HG03097 (cell line): ENCODE measurements around the gene C8B.

Experiments used
- ATAC-seq: cut with Tn5 transposase; IDR thresholded peaks from one replicate; pipeline ENCODE4 v1.9.1; 2021; ENCODE audit not compliant: unreplicated experiment, low FRiP score

C8B gene

GRCh38 chr1:56973923-56974742 lies 8.3 kb upstream of the C8B start:
- no peak for ATAC-seq

DNA sequence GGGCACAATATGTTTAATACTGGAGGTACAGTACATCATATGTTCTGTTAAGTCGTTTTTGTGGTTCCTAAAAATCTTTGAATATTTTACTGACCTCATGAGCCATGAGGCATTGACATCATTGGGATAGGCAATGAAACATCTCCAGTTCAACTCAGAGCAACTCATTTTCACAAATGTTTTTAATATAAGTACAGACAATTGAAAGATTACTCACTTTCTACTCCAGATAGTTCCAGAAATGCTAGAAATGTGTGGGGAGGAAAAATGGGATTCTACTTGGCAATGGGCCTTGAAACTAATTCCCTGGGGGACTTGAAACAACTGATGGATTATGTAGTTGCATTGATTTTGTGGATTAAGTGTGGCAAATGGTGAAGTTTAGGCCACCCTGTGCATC lies 7.2 kb upstream of the C8B start:
- no peak for ATAC-seq

DNA sequence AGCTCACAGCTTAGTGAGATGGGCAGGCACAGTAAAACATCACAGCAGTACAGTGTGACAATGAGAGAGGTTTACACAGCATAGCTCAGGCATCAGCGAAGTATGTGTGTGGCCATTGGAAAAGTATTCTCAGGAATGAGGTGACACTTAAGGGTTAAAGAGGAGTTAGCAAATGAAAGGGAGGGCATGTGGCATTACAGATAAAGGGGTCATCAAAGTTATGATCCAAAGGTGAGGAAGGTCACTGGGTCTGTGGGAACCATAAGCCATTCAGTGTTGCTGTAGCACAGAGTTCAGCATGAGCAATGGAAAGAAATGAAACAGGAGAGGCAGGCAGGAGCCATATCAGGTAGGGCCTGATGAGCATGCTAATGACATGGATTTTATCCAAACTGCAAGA lies 4.5 kb upstream of the C8B start:
- ATAC-seq = no peak

DNA sequence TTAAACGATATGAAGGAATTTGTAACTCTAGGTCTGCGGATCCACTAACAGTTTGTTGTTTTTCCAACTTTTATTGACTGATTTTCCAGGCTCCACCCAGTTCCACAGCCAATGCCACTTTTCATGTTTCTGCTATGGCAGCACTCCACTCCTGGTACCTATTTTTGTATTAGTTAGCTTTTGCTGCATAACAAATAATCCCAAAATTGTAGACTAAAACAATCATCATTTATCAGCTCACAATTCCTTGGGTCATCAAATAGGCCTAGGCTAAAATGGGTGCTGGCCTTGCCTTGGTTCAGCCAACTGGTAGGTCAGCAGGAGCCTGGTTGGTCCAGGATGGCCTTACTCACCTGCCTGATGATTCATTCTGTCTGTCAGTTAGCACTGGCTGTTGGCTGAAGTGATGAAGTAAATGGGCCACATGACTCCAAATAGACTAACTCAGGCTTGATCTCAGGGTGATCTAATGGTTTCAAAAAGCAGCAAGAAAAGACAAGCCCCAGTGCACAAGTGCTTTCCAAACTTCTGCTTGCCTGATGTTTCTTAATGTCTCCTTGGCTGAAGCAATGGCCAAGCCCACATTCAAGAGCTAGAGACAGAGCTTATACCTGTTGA lies 3.2 kb upstream of the C8B start:
- ATAC-seq = no peak

GRCh38 chr1:56967900-56968832 lies 2.4 kb upstream of the C8B start:
- ATAC-seq = no peak

DNA sequence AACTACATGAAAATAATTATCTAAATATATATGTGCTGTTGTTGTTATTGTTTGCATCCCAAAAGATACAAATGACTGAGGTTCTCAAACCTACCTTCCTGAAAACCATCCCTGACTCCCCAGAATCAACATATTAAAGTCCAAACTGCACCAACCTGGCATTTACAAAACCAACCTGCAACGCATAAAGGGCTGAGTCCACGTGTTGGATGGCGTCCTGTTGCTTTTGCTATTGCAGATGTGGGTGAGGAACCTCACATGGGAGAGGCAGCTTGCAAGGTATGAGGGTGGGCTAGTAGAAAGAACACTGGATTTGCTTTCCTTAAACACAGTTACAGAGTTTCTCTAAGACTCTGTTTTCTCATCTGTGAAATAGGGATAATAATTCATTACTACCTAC lies 1.5 kb upstream of the C8B start:
- no peak for ATAC-seq

DNA sequence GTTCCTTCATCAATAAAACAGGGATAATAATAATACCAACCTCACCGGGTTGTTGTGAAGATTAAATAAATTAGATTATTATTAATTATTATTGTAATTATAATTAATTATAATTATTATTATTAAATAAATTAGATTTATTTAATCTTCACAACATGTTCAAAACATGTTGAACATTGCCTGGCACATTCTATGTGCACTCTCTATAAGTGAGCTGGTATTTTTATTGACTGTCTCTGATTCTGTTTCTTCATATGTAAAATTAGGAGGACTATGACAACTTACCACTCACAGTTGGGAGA lies 834 bp upstream of the C8B start:
- ATAC-seq = no peak

GRCh38 chr1:56965191-56965590 lies 624 bp downstream of the C8B start:
- ATAC-seq = no peak

- ATAC-seq = no peak
Observed at GRCh38 chr1:56964349-56965017, 1.3 kb downstream of the C8B start.

DNA sequence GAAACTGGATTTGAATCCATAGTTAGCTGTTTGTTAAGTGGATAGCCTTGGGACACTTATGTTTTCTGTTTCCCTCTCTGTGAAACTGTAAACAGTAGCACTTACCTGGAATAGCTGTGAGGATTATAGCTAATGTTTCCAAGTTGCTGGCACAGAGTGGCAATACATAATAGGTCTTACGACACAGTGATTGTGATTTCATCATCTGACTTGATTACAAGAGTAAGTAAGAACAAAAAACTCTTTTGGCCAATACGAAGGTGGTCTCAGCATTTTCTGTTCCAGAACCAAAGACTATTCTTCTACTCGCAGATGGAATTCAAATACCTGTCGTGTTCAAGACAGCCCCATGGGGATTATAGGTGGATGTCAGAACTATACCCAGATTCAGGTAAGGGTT lies 2.1 kb downstream of the C8B start:
- ATAC-seq = no peak

DNA sequence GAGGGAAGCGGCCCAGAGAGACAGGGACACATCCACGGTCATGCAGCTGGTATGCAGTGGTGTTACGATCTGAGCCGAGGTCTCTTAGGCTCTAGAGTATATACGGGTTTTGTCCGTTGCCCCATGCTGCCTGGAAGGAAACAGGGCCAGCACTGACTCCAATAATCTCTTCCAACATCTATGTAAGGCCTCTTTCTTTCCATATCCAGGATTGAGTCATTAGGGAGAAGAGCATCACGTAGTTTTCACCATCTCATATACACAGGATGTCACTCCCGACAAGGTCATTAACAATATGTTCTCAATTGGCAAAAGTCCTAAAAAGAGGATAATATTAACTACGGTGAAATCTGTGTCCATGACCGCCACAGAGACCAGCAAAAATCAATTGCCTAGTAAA lies 4.4 kb downstream of the C8B start:
- ATAC-seq = no peak

DNA sequence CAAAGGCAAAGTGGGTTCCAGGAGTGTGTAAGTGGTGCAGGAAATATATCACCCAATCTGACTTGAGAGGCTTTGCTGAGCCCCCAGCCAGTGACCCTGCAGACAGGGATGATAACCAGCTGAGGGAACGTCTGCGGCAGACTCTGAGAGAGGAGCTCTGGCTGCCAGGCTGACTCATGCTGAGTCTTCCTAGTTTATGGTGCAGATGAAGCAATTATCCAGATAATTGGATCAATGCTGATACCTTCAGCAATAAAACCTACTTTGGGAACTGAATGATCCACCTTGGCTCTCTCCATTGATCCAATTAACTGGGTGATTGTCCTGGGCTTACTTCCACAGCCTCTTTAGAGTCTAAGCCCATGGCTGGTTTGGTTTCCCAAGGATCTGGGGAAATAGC lies 7.3 kb downstream of the C8B start:
- ATAC-seq = no peak

- ATAC-seq = no peak
Observed at GRCh38 chr1:56957931-56958330, 7.9 kb downstream of the C8B start.

GRCh38 chr1:56954664-56955063 lies 11.2 kb downstream of the C8B start:
- ATAC-seq = no peak

GRCh38 chr1:56953386-56953785 lies 12.4 kb downstream of the C8B start:
- no peak for ATAC-seq

DNA sequence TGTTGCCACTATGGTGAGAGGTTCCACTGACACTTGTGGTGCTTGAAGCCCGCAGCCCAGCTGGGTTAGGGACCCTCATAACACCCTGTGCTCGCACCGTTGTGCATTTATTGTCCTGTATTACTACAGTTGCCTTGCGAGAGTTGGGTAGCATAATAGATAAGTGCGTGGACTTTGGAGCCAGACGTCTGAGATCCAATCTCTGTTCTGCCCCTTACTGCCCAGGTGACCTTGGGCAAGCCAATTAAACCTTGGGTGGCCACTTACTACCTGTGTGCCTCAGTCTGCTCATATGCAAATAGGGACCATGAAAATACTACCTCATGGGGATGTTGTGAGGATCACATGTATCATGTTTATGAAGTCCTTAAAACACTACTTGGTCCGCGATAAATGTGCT lies 13.3 kb downstream of the C8B start:
- no peak for ATAC-seq

DNA sequence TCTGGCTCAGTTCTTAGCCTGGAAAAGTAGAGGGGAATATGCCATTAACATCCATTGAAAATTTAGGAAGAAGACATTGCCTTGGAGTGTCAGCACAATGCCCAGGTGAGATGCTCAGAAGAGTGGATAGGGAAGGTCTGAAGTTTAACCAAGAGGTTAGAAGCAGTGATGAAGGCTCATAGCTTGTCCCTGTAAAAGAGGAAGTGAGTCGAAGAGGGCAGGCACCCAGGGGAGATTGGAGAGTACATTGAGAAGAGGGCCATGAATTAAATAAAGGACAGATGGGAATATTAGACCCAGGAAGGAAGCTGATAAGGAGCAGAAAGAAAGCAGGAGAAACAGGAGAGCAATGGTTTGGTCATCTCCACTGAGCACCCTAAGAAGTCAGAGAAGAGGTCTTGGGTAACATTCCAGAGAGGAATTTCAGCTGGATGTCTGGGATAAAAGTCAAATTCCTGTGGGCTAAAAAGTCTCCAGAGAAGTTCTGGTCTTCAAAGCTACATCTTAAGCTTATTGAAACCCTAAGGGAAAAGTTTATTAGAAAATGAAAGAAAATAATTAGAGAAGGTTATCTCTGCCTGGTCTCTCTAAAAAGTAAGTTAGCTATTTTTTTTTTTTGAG lies 17.3 kb downstream of the C8B start:
- no peak for ATAC-seq

DNA sequence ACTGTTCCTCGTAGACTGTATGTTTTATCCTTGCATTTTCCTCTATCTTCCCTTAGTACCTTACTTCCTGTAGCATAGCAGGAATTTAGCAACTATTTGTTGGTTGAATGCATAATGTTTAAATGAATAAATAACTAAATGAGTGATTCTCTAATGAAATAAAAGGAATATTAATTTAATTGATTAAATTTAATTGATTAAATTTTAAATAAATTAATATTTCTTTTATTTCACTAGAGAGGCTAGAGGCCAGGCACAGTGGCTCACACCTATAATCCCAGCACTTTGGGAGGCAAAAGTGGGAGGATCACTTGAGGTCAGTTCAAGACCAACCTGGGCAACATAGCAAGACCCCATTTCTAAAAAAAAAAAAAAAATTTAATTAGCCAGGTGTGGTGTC lies 25.8 kb downstream of the C8B start:
- ATAC-seq = no peak

GRCh38 chr1:56939209-56939608 lies 26.6 kb downstream of the C8B start:
- no peak for ATAC-seq

GRCh38 chr1:56938646-56939045 lies 27.2 kb downstream of the C8B start:
- ATAC-seq = no peak
